ENCODE data around the gene OVCA2. TPM values are rescaled to one million over a fixed set of nuclear protein-coding genes. Genes with fewer than 3 reads are reported as not detected.

The OVCA2 gene
- total and polyA plus RNA-seq, 4 experiments from 2014 or later, result 27.9 to 90.3 (median 43.2) TPM

DNA sequence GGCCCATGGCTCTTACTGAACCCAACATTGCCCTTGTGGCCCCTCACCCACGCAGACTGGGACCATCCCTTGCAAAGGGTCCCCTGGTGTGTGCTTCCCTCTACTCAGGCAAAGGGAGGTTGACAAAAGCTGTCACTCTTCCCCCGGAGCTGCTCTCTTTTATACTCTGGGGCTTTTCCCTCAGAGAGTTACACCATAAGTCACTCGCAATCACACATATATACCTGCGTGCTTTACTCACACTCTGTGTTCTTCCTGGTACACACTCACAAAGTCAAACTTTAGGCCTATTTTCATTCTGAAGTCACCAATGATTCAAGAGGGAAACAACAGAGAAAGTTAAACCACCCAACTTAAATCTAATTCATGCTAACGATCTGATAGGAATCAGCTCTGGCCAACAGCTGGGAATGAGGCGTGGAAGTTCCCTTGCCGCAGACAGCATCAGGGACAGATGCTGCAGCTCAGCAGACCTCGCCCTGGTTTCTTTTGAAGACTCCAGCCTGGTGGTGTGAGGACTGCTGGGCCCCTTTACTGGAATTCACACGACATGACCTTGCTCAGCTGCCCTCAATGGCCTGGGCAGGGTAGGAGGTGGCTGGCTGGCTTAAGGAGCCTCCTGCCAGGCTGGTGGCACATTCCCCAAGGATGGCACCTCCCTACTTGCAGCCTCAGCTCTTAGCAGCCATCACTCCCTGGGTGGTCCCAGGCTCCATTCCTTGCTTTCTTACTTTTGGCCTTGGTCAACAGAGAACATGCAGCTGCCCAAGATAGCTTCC is 40.4 kb downstream of the OVCA2 start:
- peaks cover 0 to 1% of the 10 kb centered on the region in 2 donors for H3K27me3 Mint-ChIP-seq
- peaks cover 58 to 72% of the 10 kb centered on the region in 2 donors for H3K36me3 Mint-ChIP-seq
- peaks cover 13% of the 10 kb centered on the region for H3K4me1 ChIP-seq (ENCODE audit: insufficient read depth, low read length)
- H3K4me3 Mint-ChIP-seq, result peak overlapping the region in 1 of 8 donors; percentile 35
- H3K4me1 Mint-ChIP-seq, result peaks cover 7 to 23% (median 20%) of the 10 kb centered on the region in 4 donors
- H3K9me3 ChIP-seq (ENCODE audit: control insufficient read depth in 1 of 2, low read length in 2 of 2), result no peaks in the 10 kb centered on the region
- H3K9me3 Mint-ChIP-seq, result no peaks in the 10 kb centered on the region
- peaks cover 31% of the 10 kb centered on the region for H3K36me3 ChIP-seq (ENCODE audit: insufficient read depth, low read length)
- no peaks in the 10 kb centered on the region for H3K27me3 ChIP-seq (ENCODE audit: insufficient read depth, low read length)
- DNase-seq, result no peak
- H3K4me3 ChIP-seq (ENCODE audit: low read length in 2 of 2), result no peak overlapping the region
- ChIA-PET POLR2A (ENCODE audit: partially characterized antibody) (interaction anchor here (0.8 to 1.7 kb wide), 2 partner anchors 11 to 162 kb away, joined by 3 to 5 read pairs; no protein-coding TSS in a partner anchor), CTCF (ENCODE audit: partially characterized antibody) (interaction anchor here (1.0 to 2.7 kb wide), 3 partner anchors 9 to 162 kb away, joined by 3 to 10 read pairs (median 5); no protein-coding TSS in a partner anchor)
- H3K27ac ChIP-seq (ENCODE audit: low read depth, low read length), result no peak overlapping the region
- H3K27ac Mint-ChIP-seq, result peak overlapping the region in 5 of 7 donors; percentile 14 to 70 (median 45)
- intact Hi-C loops (cut with micrococcal nuclease), result loop anchor here (10.0 kb wide), 1 partner anchor 63 kb away; no protein-coding TSS in a partner anchor

DNA sequence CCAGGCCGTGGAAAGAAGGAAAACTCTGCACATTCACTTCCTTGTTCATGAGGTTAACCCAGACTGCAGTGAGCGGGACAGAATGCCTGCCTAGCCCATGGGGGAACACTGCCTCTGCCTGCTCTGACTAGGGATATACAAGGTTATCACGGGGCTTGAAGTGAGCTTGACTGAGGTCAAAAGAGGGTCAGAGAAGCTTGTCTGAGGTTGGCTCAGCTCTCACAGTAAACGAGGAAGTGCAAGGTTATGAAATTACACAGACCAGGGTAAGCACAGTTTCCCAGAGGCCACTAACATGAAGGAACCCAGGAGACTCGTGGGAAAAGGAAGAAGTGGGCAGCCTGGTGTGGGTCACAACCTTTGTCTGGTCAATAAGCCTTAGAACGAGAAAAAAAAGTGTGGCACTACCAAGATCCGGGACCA is 41.8 kb downstream of the OVCA2 start:
- H3K4me1 Mint-ChIP-seq, result peaks cover 21 to 37% (median 32%) of the 10 kb centered on the region in 4 donors
- H3K9me3 Mint-ChIP-seq, result no peaks in the 10 kb centered on the region
- Histone ChIP-seq H3K36me3 (ENCODE audit: insufficient read depth, low read length) (peaks cover 22% of the 10 kb centered on the region), H3K4me1 (ENCODE audit: insufficient read depth, low read length) (peaks cover 27% of the 10 kb centered on the region), H3K9me3 (ENCODE audit: control insufficient read depth in 1 of 2, low read length in 2 of 2) (no peaks in the 10 kb centered on the region), H3K27ac (ENCODE audit: low read depth, low read length) (no peak overlapping the region), H3K27me3 (ENCODE audit: insufficient read depth, low read length) (no peaks in the 10 kb centered on the region), H3K4me3 (ENCODE audit: low read length in 2 of 2) (no peak overlapping the region)
- POLR2A ChIA-PET (ENCODE audit: partially characterized antibody), result interaction anchor here (1.1 kb wide), 1 partner anchor 170 kb away, joined by 3 read pairs; no protein-coding TSS in a partner anchor
- CTCF ChIA-PET (ENCODE audit: partially characterized antibody), result interaction anchor here (1.0 to 2.7 kb wide), 3 partner anchors 7 to 161 kb away, joined by 3 to 10 read pairs (median 3); no protein-coding TSS in a partner anchor
- DNase-seq, result no peak
- H3K27ac Mint-ChIP-seq, result peak overlapping the region in 3 of 7 donors; percentile 44 to 61 (median 52)
- H3K27me3 Mint-ChIP-seq, result peaks cover 0 to 1% of the 10 kb centered on the region in 2 donors
- H3K4me3 Mint-ChIP-seq, result no peak overlapping the region
- intact Hi-C loops (cut with micrococcal nuclease), result loop anchor here (10.0 kb wide), 1 partner anchor 61 kb away; no protein-coding TSS in a partner anchor
- peaks cover 49 to 61% of the 10 kb centered on the region in 2 donors for H3K36me3 Mint-ChIP-seq

DNA sequence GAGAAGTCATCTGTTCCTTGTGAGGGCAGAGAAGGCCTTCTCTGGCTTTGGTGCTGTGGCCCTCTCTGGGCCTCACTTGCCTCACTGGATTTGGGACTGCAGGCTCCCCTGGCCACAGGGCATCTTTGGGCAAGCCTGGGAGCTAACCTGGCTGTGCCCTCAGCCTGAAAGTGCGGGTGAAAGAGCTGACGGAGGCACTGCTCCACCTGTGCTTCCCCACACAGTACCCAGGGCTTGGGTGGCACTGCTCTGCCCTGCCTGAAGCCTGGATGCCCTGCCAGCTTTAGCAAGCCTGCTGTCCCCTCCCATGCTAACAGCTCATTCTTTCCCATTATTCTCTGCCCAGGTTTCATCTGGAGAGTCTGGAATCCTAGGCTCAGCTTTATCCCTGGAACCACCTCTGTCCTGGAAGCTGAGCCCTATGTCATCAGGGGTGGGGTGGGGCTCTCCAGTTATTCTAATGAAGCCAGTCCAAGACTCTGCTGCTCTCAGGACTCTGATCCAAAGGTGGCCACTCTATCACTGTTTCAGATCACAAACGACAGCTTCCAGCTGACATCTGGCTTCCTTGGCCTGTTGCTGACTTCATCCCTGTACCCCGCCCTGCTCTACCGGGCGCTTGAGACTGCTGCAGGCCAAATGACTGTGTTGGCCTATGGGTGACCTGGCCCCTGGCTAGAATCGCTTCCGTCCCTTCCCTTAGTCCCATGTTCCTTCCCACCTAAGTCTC is 42.4 kb downstream of the OVCA2 start:
- Mint-ChIP-seq H3K27me3 (no peaks in the 10 kb centered on the region), H3K27ac (peak overlapping the region in 2 of 7 donors; percentile 25 to 60), H3K9me3 (no peaks in the 10 kb centered on the region), H3K4me1 (peaks cover 26 to 43% (median 37%) of the 10 kb centered on the region in 4 donors), H3K4me3 (peak overlapping the region in 1 of 8 donors; percentile 20), H3K36me3 (peaks cover 45 to 56% of the 10 kb centered on the region in 2 donors)
- ChIA-PET POLR2A (ENCODE audit: partially characterized antibody) (interaction anchor here (1.1 kb wide), 1 partner anchor 170 kb away, joined by 3 read pairs; no protein-coding TSS in a partner anchor), CTCF (ENCODE audit: partially characterized antibody) (interaction anchor here (1.3 to 2.7 kb wide), 3 partner anchors 26 to 161 kb away, joined by 3 to 10 read pairs (median 3); partner anchors contain the start of gene HIC1)
- H3K36me3 ChIP-seq (ENCODE audit: insufficient read depth, low read length), result peaks cover 22% of the 10 kb centered on the region
- H3K9me3 ChIP-seq (ENCODE audit: control insufficient read depth in 1 of 2, low read length in 2 of 2), result no peaks in the 10 kb centered on the region
- peaks cover 33% of the 10 kb centered on the region for H3K4me1 ChIP-seq (ENCODE audit: insufficient read depth, low read length)
- H3K4me3 ChIP-seq (ENCODE audit: low read length in 2 of 2), result no peak overlapping the region
- no peak for DNase-seq
- H3K27me3 ChIP-seq (ENCODE audit: insufficient read depth, low read length), result no peaks in the 10 kb centered on the region
- intact Hi-C loops (cut with micrococcal nuclease), result loop anchor here (10.0 kb wide), 1 partner anchor 61 kb away; no protein-coding TSS in a partner anchor
- H3K27ac ChIP-seq (ENCODE audit: low read depth, low read length), result no peak overlapping the region

DNA sequence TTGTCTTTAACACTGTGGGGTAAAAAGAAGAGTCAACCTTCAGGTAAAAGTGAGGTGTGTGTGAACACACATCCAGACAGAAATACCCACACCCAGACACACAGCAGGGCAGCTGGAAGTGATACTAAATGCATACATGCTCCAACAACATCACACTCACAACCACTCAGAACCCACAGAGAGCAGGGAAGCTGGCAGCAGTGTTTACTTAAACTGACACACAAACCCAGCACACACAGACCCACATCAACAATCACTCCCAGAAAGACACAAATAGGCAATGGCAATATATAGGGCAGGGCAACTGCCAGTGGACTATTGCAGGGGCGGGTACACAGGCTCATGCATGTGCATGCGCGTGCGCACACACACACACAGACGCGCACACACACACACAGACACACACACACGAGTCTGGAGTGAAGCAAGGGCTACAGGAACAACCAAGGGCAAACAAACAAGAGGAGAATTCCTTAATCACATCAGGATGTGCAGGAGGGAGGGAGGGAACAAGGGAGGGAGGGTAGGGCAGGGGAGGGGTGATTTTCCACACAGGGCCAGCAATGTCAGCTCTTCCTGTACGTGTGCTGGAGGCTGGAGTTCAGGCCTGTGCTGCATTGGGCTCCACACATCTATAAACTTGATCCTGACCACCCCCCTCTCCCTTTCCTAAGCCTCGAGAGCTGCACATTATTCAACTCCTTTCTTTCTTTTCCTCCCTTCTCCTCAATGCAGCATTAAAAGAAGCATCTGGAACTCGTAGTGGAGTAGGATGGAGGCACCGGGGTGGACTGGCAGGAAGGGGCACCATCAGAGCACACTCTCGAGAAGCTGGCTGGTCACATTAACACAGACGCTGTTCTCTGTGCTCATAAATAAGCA is 43.2 kb downstream of the OVCA2 start:
- CTCF ChIA-PET (ENCODE audit: partially characterized antibody), result interaction anchor here (1.3 to 1.5 kb wide), 2 partner anchors 31 to 160 kb away, joined by 3 read pairs; partner anchors contain the start of gene HIC1
- POLR2A ChIA-PET (ENCODE audit: partially characterized antibody), result interaction anchor here (1.1 kb wide), 1 partner anchor 169 kb away, joined by 3 read pairs; no protein-coding TSS in a partner anchor
- Mint-ChIP-seq H3K27ac (peak overlapping the region in 3 of 7 donors; percentile 25 to 42 (median 37)), H3K4me3 (peak overlapping the region in 2 of 8 donors; percentile 20 to 50), H3K4me1 (peaks cover 31 to 51% (median 43%) of the 10 kb centered on the region in 4 donors), H3K27me3 (no peaks in the 10 kb centered on the region), H3K36me3 (peaks cover 44 to 49% of the 10 kb centered on the region in 2 donors), H3K9me3 (peaks cover 0 to 1% (median 0%) of the 10 kb centered on the region in 8 donors)
- H3K27me3 ChIP-seq (ENCODE audit: insufficient read depth, low read length), result no peaks in the 10 kb centered on the region
- no peak overlapping the region for H3K27ac ChIP-seq (ENCODE audit: low read depth, low read length)
- intact Hi-C loops (cut with micrococcal nuclease), result loop anchor here (10.0 kb wide), 1 partner anchor 60 kb away; no protein-coding TSS in a partner anchor
- no peak for DNase-seq
- peaks cover 38% of the 10 kb centered on the region for H3K4me1 ChIP-seq (ENCODE audit: insufficient read depth, low read length)
- peaks cover 22% of the 10 kb centered on the region for H3K36me3 ChIP-seq (ENCODE audit: insufficient read depth, low read length)
- no peak overlapping the region for H3K4me3 ChIP-seq (ENCODE audit: low read length in 2 of 2)
- H3K9me3 ChIP-seq (ENCODE audit: control insufficient read depth in 1 of 2, low read length in 2 of 2), result no peaks in the 10 kb centered on the region

DNA sequence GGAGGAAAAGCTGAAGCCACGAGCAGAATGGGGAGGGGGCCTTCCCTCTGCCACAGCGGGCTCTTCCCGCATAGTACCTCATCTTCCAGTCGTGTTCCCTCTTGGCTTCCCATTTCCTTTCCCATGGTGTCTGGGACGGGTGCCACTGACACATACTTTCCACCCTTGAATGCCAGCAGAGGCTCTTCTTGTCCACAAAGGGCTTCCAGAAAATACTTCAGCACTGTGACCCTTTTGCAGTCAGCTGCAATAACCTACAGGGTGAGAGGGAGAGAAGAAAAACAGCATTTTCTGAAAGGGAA is 43.8 kb downstream of the OVCA2 start:
- no peaks in the 10 kb centered on the region for H3K27me3 ChIP-seq (ENCODE audit: insufficient read depth, low read length)
- Mint-ChIP-seq H3K27ac (peak overlapping the region in 2 of 7 donors; percentile 41 to 60), H3K4me3 (no peak overlapping the region), H3K27me3 (no peaks in the 10 kb centered on the region), H3K4me1 (peaks cover 35 to 57% (median 49%) of the 10 kb centered on the region in 4 donors), H3K9me3 (peaks cover 0 to 1% (median 0%) of the 10 kb centered on the region in 8 donors), H3K36me3 (peaks cover 43 to 44% of the 10 kb centered on the region in 2 donors)
- peaks cover 44% of the 10 kb centered on the region for H3K4me1 ChIP-seq (ENCODE audit: insufficient read depth, low read length)
- H3K36me3 ChIP-seq (ENCODE audit: insufficient read depth, low read length), result peaks cover 22% of the 10 kb centered on the region
- no peak overlapping the region for H3K4me3 ChIP-seq (ENCODE audit: low read length in 2 of 2)
- CTCF ChIA-PET (ENCODE audit: partially characterized antibody), result no interaction called here
- intact Hi-C loops (cut with micrococcal nuclease), result loop anchor here (10.0 kb wide), 1 partner anchor 59 kb away; no protein-coding TSS in a partner anchor
- POLR2A ChIA-PET (ENCODE audit: partially characterized antibody), result no interaction called here
- H3K27ac ChIP-seq (ENCODE audit: low read depth, low read length), result no peak overlapping the region
- DNase-seq, result no peak
- H3K9me3 ChIP-seq (ENCODE audit: control insufficient read depth in 1 of 2, low read length in 2 of 2), result no peaks in the 10 kb centered on the region

DNA sequence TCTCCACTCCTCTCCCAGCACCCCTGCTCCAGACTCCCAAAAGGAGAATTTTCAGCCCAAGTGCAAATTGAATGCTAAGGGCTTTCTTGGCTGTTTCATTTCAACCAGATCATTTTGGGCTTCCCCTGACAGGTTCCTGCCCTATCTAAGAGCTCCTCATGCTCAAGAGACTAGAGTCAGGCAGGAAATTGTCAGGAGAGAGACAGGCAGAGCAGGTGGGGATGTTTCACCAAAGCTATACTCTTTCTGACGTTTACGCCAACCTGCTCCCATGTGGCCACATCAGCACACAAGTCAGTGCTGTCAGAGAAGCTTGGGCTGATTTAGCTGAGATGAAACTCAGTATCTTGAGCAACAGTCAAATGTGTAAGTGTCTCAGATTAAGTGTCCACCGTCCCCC is 44.5 kb downstream of the OVCA2 start:
- Mint-ChIP-seq H3K9me3 (peaks cover 0 to 1% (median 0%) of the 10 kb centered on the region in 8 donors), H3K4me1 (peaks cover 36 to 64% (median 55%) of the 10 kb centered on the region in 4 donors), H3K27ac (peak overlapping the region in 2 of 7 donors; percentile 42 to 57), H3K36me3 (peaks cover 37 to 39% of the 10 kb centered on the region in 2 donors), H3K4me3 (no peak overlapping the region), H3K27me3 (no peaks in the 10 kb centered on the region)
- peaks cover 17% of the 10 kb centered on the region for H3K36me3 ChIP-seq (ENCODE audit: insufficient read depth, low read length)
- ChIA-PET POLR2A (ENCODE audit: partially characterized antibody) (no interaction called here), CTCF (ENCODE audit: partially characterized antibody) (interaction anchor here (1.2 to 1.6 kb wide), 2 partner anchors 28 to 159 kb away, joined by 4 to 6 read pairs; no protein-coding TSS in a partner anchor)
- no peak overlapping the region for H3K27ac ChIP-seq (ENCODE audit: low read depth, low read length)
- no peak overlapping the region for H3K4me3 ChIP-seq (ENCODE audit: low read length in 2 of 2)
- no peaks in the 10 kb centered on the region for H3K27me3 ChIP-seq (ENCODE audit: insufficient read depth, low read length)
- no peak for DNase-seq
- intact Hi-C loops (cut with micrococcal nuclease), result loop anchor here (10.0 kb wide), 1 partner anchor 58 kb away; no protein-coding TSS in a partner anchor
- H3K9me3 ChIP-seq (ENCODE audit: control insufficient read depth in 1 of 2, low read length in 2 of 2), result no peaks in the 10 kb centered on the region
- peaks cover 51% of the 10 kb centered on the region for H3K4me1 ChIP-seq (ENCODE audit: insufficient read depth, low read length)

All from CD4-positive, alpha-beta memory T cell (primary cell).